HTERT RPE-1 (cell line): ENCODE measurements around the gene ST6GALNAC3.
"Not testable (repeated sequence)": the region's sequence is repeated elsewhere in the genome, so short reads cannot be mapped to it uniquely, and the experiment has no call there.

Source experiments
- in situ Hi-C: fragments of 300-500 bp; cut with MboI; formaldehyde crosslinking; loops from 4 replicates; pipeline ENCODE4 v1.14.3; 2020; ENCODE audit warnings: low sequenced_read_pairs

Gene ST6GALNAC3

DNA sequence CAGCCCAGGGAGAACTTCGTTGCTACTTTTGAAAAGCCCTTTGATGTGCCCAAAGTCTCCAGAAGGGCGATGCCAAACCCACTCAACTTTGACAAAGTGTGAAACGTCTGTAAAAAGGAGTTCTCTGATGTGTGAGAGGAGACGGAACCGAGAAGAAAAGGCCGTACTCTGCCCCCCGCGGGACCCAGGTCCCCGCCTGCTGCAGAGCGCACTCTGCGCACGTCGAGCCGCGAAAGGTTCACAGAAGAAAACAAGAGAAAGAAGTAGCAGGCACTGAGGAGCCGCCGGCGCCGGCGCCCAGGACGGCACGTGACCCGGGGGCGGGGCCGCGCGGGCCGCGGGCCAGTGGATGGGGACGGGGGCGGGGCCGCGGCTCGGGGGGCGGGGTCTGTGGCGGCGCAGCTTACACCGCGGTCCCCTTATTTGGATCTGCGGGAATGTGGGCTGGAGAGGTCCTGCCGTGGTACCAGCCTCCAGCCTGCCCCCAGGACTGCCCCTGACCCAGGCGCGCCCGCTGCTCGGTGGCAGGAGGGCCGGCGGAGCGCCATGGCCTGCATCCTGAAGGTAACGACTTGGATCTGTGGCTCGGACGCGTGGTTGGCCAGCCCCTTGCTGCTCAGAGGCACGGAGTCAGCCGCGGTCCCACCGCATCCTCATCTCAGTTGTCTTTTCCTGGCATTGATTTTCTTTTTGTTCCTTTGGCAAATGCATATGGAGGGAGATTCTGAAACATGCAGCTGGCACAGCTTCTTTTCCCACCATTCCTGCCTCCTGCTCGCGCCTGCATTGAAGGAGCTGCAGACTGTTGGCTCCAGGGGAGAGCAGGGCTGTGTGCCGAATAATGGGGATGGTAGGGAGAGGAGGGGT lies at the start of gene ST6GALNAC3:
ST6GALNAC3 (plus strand) TSS at position 426 of the 867 bp plus-strand sequence.
- in situ Hi-C loops: no loop called here

GRCh38 chr1:76027341-76027740 lies 47.2 kb upstream of the ST6GALNAC3 start:
- in situ Hi-C loops: no loop called here

- in situ Hi-C loops: no loop called here
These were observed 45.2 kb upstream of the ST6GALNAC3 start for GRCh38 chr1:76029331-76029730.

GRCh38 chr1:76031496-76031895 lies 43.0 kb upstream of the ST6GALNAC3 start:
- in situ Hi-C loops: no loop called here

DNA sequence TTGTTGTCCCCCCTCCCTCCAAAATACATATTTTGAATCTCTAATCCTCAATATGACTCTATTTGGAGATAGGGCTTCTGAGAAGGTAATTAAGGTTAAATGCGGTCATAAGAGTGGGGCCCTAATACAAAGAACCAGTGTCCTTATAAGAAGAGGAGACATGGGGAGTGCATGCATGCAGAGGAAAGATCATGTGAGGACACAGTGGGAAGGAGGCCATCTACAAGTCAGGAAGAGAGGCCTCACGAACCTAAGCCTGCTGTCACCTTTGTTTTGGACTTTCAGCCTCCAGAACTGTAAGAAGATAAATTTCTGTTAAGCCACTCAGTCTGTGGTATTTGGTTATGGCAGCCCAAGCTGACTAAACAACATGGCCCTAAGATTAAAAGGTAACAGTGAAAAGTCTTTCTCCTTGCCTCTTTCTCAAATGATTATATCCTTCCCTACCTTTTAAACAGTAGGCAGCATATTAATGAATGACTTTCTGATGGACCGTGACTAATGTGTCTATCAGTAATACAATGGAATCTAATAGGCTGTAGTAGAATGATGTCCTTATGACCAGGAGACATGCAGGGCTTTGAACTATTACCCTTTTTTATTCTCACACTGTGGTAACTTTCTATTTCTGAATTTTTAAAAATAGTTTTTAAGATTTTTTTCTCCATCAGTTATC lies 40.6 kb upstream of the ST6GALNAC3 start:
- in situ Hi-C loops: no loop called here

- in situ Hi-C loops: no loop called here
These were observed 39.5 kb upstream of the ST6GALNAC3 start for GRCh38 chr1:76035053-76035452.

DNA sequence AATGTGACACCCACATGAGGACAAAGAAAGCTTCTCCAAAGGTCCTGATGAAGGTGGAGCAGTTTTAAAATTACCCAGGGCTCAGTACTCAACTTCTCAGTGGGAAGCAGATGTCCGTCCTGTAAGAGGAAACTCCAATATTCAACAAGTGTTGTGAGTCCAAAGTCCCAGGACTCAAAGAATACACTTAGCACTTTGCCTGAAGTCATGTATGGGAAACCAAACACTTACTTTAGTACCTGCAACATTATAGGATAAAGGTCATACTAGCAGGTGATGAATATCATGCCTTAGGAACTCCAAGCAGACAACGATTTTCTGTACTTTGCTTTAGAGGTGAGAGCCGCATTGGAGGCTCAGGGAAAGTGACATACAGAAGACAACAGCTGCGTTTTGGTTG lies 37.2 kb upstream of the ST6GALNAC3 start:
- in situ Hi-C loops: no loop called here

DNA sequence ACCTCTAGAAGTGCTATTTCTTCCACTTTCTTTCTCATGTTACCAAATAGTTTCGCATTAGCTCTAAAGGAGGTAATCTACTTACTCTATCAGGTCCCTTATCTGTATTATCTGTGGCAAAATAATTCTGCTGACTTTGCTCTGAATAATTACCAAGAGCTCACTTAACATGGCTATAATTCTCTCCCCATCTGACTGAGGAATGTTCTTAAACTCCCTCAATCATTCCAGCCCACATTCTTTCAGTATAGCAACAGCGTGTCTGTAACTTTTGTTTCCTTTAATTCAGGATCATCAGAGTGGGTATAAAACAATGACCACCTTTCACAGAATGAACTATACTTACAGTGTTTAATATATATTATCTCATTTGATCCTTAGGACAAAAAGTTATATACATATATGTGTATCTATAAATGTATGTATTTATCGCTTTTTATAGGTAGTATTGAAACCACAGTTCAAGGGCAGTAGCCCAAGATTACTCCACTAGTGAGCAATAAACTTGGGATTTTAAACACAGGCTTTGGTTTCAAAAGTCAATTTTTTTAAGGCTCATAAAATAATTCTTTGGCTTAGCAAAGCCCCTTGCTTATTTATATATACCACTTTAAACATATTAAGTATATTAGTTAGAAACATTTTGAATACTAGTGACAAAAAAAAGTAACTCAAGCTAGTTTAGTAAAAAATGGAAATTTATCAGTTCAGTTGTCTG lies 36.1 kb upstream of the ST6GALNAC3 start:
- in situ Hi-C loops: no loop called here

- in situ Hi-C loops: no loop called here
These were observed 28.4 kb upstream of the ST6GALNAC3 start for GRCh38 chr1:76046149-76046548.

- in situ Hi-C loops: no loop called here
These were observed 26.3 kb upstream of the ST6GALNAC3 start for GRCh38 chr1:76048219-76048618.

GRCh38 chr1:76048926-76049325 lies 25.6 kb upstream of the ST6GALNAC3 start:
- in situ Hi-C loops: no loop called here

GRCh38 chr1:76049498-76049897 lies 25.0 kb upstream of the ST6GALNAC3 start:
- in situ Hi-C loops: no loop called here

GRCh38 chr1:76050073-76050472 lies 24.5 kb upstream of the ST6GALNAC3 start:
- in situ Hi-C loops: not testable (repeated sequence)

DNA sequence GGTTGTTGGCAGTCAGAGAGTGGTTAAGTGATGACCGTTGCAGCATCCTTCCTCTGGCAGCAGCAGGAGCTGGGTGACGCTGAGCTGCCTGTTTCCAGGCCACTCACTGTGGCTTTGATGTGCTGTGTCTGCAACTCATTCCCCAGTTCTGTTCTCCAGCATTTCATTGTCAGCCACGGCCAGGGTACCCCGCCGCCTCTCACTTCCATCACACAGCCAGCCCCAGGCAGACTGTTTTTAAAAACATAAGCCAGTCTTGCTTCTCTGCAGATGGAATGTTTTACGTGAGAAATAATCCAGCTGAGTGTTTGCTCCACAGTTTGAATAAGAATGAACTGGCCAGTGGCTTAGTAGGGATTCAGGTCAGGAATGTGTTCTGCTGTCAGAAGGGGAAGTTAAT lies 21.5 kb upstream of the ST6GALNAC3 start:
- in situ Hi-C loops: no loop called here

- in situ Hi-C loops: no loop called here
These were observed 20.2 kb upstream of the ST6GALNAC3 start for GRCh38 chr1:76054359-76054758.

- in situ Hi-C loops: no loop called here
These were observed 18.6 kb upstream of the ST6GALNAC3 start for GRCh38 chr1:76055987-76056386.

- in situ Hi-C loops: no loop called here
These were observed 15.1 kb upstream of the ST6GALNAC3 start for GRCh38 chr1:76059451-76059850.

GRCh38 chr1:76065270-76065669 lies 9.3 kb upstream of the ST6GALNAC3 start:
- in situ Hi-C loops: no loop called here

DNA sequence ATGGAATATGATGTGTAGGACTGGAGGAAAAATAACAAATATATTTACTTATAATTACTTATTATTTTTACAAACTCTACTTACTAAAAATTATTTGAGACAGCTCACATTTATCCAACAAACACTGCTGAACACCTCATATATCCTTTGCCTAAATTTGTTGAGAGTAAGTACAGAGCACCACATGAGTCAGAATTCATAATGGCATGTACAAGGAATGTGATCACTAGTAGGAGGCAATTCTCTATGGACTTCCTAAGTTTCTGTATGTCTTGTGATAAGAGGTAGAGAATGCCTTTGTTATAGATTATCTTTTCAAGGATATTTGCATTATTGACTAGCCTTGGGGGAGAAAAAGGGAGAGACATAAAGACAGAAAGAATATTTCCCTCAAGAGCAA lies 8.2 kb upstream of the ST6GALNAC3 start:
- in situ Hi-C loops: no loop called here

DNA sequence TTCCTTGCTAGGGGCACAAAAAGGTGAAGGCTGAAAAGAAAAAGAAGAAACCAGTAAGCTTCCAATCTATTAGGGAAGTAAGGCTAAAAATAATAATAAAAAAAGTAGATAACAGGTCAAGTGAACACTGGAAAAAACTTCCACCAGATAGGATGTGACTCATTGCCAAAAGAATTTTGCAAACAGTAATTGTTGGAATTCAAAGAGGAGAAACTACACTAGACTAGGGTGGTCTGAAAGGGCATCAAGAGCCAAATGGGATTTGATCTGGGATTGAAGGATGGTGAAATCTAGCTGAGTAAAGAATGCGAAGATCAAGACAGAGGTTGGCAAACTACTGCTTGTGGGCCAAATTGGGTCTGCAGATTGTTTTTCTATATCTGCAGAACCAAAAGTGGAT lies 6.0 kb upstream of the ST6GALNAC3 start:
- in situ Hi-C loops: no loop called here

DNA sequence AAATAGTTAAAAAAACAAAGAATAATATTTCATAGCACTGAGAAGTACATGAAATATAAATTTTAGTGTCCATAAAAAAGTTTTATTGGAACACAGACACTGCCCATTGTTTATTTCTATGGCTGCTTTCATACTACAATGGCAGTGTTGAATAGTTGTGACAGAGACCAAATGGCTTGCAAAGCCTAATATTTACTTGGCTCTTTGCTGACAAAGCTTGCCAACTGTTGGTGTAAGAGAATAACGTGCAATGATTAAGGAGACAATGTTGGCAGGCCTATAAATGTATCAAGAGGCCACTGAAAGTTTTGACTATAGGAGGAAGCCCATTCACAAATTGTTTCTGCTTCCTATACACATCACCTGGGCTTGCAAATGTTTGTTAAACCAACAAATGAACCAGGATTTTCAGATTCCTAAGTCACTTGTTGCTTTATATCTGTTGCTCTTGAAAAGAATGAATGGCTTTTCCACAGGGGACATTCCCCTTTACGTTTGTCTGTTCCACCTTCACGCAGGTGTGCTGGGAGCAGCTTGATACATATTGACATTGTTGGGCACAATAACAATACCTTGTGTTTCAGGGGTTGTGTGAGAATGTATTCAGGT lies 5.5 kb upstream of the ST6GALNAC3 start:
- in situ Hi-C loops: no loop called here
